GM12878 (cell line): Measurements from ENCODE around the gene VWA7. TPM values are rescaled to one million over a fixed set of nuclear protein-coding genes. Genes with fewer than 3 reads are reported as not detected.
A peak's percentile ranks its signal among the peaks of the same experiment; 100 is the strongest.

Experiments
- BMI1 ChIP-seq: fragments of 450-650 bp; IDR thresholded peaks from 2 replicates; pipeline ENCODE4 v1.6.1; 2016; ENCODE audit warnings: mild to moderate bottlenecking, moderate library complexity, borderline replicate concordance
- EED ChIP-seq: sonication (generic); IDR thresholded peaks from 2 replicates; pipeline ENCODE4 v1.6.1; 2016; ENCODE audit warnings: antibody characterized with exemption, low read depth
- IKZF1 ChIP-seq: fragments of 450-650 bp; conservative IDR thresholded peaks from 2 replicates; pipeline ENCODE4 v1.6.1; 2017; ENCODE audit warnings: antibody characterized with exemption, mild to moderate bottlenecking
- IRF4 ChIP-seq: IDR thresholded peaks from 2 replicates; pipeline ENCODE4 v1.6.1; 2011; ENCODE audit warnings: low read depth, low read length
- NR2F1 ChIP-seq: fragments of 450-650 bp; conservative IDR thresholded peaks from 2 replicates; pipeline ENCODE4 v1.6.1; 2017; ENCODE audit warnings: mild to moderate bottlenecking
- NRF1 ChIP-seq: conservative IDR thresholded peaks from 2 replicates; pipeline ENCODE4 v1.6.1; 2011; ENCODE audit warnings: mild to moderate bottlenecking, low read depth, low read length, improper control_type of control experiment
- PML ChIP-seq: IDR thresholded peaks from 2 replicates; pipeline ENCODE4 v1.6.1; 2012; ENCODE audit warnings: low read length, inconsistent platforms
- RBBP5 ChIP-seq: fragments of 200-600 bp; sonication (generic); conservative IDR thresholded peaks from 2 replicates; pipeline ENCODE4 v1.6.1; 2016
- RUNX3 ChIP-seq: IDR thresholded peaks from 2 replicates; pipeline ENCODE4 v1.6.1; 2012; ENCODE audit warnings: low read length, inconsistent platforms
- SRF ChIP-seq, 2 experiments: IDR thresholded peaks; 2 replicates each; pipeline ENCODE4 v1.6.1; 2011; ENCODE audit warnings: low read depth in 2 of 2, low read length in 2 of 2, mild to moderate bottlenecking in 1 of 2, moderate library complexity in 1 of 2
- STAT3 ChIP-seq: IDR thresholded peaks from 2 replicates; pipeline ENCODE4 v1.6.1; 2011; ENCODE audit warnings: low read depth, low read length, improper control_type of control experiment
- TCF3 ChIP-seq: IDR thresholded peaks from 2 replicates; pipeline ENCODE4 v1.6.1; 2012; ENCODE audit warnings: low read depth, mild to moderate bottlenecking, low read length, borderline replicate concordance; ENCODE audit not compliant: insufficient read depth
- WRNIP1 ChIP-seq: IDR thresholded peaks from 2 replicates; pipeline ENCODE4 v1.6.1; 2011; ENCODE audit warnings: low read depth, low read length, improper control_type of control experiment, borderline replicate concordance
- ZNF274 ChIP-seq: IDR thresholded peaks from one replicate; pipeline ENCODE4 v1.8.0; 2011; ENCODE audit not compliant: insufficient read length, insufficient read depth
- polyA plus RNA-seq, 11 experiments: library from polyadenylated mRNA; depleted of rRNA in 4 of 11; unstranded in 6 of 11; stranded (reverse) in 5 of 11; fragments of >200 nt; fragmentation: Nextera tagmentation in 4 of 11; fragmentation: Illumina TruSeq in 1 of 11; extraction: Ambion mirVana in 4 of 11; extraction: Trizol in 1 of 11; gene quantifications; 1 replicate in 1 of 11; 2 replicates in 10 of 11; pipeline versions ENCODE4 v1.2.1 to v1.2.3, GENCODE V29; 2011 to 2016; ENCODE audit warnings: inconsistent platforms in 2 of 11, missing spikeins in 2 of 11, low read depth in 1 of 11
- total RNA-seq, 4 experiments: library from RNA; depleted of rRNA in 3 of 4; stranded (reverse); fragments of >200 nt in 3 of 4; fragmentation: Illumina TruSeq in 1 of 4; extraction: Trizol in 1 of 4; gene quantifications; 2 replicates each; pipeline versions ENCODE4 v1.2.1 to v1.2.3, GENCODE V29; 2013 to 2021
- TF ChIP-seq, protein P1 (sequence below): IDR thresholded peaks from 2 replicates; pipeline ENCODE4 v1.6.1; 2012; ENCODE audit warnings: low read length, inconsistent platforms
- TF ChIP-seq, protein P2 (sequence below): fragments of 450-650 bp; IDR thresholded peaks from 2 replicates; pipeline ENCODE4 v1.6.1; 2017; ENCODE audit warnings: borderline replicate concordance
- TF ChIP-seq, protein P3 (sequence below): fragments of 450-650 bp; IDR thresholded peaks from 2 replicates; pipeline ENCODE4 v1.6.1; 2016; ENCODE audit warnings: mild to moderate bottlenecking, moderate library complexity, borderline replicate concordance
- TF ChIP-seq, protein P4 (sequence below): fragments of 450-650 bp; IDR thresholded peaks from 2 replicates; pipeline ENCODE4 v1.6.1; 2018; ENCODE audit warnings: mild to moderate bottlenecking, low read depth, moderate library complexity; ENCODE audit not compliant: partially characterized antibody
- TF ChIP-seq, protein P5 (sequence below): IDR thresholded peaks from 2 replicates; pipeline ENCODE4 v1.6.1; 2011; ENCODE audit warnings: borderline replicate concordance, low read depth, mild to moderate bottlenecking, moderate library complexity, mixed read lengths, low read length; ENCODE audit not compliant: insufficient read depth; ENCODE audit errors: extremely low read length

Gene VWA7
- total and polyA plus RNA-seq, 10 of the 15 experiments (the other 5 are each of a cell fraction or from before 2014, with no cell fraction given), result 0.11 to 3.1 (median 1.2) TPM; not detected in 1

DNA sequence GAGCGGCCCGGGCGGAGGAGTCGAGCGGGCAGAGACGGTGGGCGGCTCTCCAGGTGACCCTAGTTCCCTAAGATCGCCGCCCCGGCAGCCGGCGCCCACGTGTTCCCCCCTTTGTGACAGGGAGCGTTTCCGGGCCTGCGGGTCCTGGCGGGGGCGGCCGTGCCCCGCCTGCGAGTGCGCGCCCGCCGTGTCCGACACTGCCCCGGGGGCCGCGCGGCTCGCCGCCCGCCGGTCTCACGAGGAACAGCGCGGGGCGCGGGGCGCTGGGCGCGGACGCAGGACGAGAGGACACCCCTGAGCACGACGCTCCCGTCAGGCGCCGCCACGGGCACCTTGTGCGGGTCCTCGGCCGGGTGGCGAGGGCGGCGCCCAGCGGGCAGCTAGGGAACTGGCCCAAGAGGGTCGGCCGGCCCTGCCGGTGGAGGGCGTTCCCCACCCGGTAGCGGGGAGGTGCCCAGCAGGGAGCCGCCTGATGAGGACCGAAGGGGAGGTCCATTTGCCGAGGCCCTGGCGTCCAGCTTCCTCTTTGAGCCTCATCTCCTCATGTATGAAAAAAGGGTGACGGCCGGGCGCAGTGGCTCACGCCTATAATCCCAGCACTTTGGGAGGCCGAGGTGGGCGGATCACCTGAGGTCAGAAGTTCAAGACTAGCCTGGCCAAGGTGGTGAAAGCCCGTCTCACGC lies 18.6 kb upstream of the VWA7 start, which contains the start of gene VARS1 (continued):
- TF ChIP-seq, protein P1, sequence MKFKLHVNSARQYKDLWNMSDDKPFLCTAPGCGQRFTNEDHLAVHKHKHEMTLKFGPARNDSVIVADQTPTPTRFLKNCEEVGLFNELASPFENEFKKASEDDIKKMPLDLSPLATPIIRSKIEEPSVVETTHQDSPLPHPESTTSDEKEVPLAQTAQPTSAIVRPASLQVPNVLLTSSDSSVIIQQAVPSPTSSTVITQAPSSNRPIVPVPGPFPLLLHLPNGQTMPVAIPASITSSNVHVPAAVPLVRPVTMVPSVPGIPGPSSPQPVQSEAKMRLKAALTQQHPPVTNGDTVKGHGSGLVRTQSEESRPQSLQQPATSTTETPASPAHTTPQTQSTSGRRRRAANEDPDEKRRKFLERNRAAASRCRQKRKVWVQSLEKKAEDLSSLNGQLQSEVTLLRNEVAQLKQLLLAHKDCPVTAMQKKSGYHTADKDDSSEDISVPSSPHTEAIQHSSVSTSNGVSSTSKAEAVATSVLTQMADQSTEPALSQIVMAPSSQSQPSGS, result no peak
- TF ChIP-seq SRF (IDR thresholded peaks at IDR 0.05; ENCODE audit: low read depth in 2 of 2, low read length in 2 of 2), result peak in 1 of 2 experiments; percentile 30; a peak in 1 of 4 replicates
- no peak for TF ChIP-seq STAT3
- peak; percentile 95 for TF ChIP-seq IKZF1
- TF ChIP-seq ZNF274, result no peak
- TF ChIP-seq RUNX3, result no peak; the same call in 1 of the 2 replicates
- TF ChIP-seq EED, result no peak
- no peak for TF ChIP-seq RBBP5
- TF ChIP-seq, protein P2, sequence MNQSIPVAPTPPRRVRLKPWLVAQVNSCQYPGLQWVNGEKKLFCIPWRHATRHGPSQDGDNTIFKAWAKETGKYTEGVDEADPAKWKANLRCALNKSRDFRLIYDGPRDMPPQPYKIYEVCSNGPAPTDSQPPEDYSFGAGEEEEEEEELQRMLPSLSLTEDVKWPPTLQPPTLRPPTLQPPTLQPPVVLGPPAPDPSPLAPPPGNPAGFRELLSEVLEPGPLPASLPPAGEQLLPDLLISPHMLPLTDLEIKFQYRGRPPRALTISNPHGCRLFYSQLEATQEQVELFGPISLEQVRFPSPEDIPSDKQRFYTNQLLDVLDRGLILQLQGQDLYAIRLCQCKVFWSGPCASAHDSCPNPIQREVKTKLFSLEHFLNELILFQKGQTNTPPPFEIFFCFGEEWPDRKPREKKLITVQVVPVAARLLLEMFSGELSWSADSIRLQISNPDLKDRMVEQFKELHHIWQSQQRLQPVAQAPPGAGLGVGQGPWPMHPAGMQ, result peak; percentile 36; the same call in 1 of the 2 replicates
- TF ChIP-seq, protein P3, sequence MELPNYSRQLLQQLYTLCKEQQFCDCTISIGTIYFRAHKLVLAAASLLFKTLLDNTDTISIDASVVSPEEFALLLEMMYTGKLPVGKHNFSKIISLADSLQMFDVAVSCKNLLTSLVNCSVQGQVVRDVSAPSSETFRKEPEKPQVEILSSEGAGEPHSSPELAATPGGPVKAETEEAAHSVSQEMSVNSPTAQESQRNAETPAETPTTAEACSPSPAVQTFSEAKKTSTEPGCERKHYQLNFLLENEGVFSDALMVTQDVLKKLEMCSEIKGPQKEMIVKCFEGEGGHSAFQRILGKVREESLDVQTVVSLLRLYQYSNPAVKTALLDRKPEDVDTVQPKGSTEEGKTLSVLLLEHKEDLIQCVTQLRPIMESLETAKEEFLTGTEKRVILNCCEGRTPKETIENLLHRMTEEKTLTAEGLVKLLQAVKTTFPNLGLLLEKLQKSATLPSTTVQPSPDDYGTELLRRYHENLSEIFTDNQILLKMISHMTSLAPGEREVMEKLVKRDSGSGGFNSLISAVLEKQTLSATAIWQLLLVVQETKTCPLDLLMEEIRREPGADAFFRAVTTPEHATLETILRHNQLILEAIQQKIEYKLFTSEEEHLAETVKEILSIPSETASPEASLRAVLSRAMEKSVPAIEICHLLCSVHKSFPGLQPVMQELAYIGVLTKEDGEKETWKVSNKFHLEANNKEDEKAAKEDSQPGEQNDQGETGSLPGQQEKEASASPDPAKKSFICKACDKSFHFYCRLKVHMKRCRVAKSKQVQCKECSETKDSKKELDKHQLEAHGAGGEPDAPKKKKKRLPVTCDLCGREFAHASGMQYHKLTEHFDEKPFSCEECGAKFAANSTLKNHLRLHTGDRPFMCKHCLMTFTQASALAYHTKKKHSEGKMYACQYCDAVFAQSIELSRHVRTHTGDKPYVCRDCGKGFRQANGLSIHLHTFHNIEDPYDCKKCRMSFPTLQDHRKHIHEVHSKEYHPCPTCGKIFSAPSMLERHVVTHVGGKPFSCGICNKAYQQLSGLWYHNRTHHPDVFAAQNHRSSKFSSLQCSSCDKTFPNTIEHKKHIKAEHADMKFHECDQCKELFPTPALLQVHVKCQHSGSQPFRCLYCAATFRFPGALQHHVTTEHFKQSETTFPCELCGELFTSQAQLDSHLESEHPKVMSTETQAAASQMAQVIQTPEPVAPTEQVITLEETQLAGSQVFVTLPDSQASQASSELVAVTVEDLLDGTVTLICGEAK, result no peak
- peak; percentile 7; the same call in 1 of the 2 replicates for TF ChIP-seq IRF4
- TF ChIP-seq, protein P4, sequence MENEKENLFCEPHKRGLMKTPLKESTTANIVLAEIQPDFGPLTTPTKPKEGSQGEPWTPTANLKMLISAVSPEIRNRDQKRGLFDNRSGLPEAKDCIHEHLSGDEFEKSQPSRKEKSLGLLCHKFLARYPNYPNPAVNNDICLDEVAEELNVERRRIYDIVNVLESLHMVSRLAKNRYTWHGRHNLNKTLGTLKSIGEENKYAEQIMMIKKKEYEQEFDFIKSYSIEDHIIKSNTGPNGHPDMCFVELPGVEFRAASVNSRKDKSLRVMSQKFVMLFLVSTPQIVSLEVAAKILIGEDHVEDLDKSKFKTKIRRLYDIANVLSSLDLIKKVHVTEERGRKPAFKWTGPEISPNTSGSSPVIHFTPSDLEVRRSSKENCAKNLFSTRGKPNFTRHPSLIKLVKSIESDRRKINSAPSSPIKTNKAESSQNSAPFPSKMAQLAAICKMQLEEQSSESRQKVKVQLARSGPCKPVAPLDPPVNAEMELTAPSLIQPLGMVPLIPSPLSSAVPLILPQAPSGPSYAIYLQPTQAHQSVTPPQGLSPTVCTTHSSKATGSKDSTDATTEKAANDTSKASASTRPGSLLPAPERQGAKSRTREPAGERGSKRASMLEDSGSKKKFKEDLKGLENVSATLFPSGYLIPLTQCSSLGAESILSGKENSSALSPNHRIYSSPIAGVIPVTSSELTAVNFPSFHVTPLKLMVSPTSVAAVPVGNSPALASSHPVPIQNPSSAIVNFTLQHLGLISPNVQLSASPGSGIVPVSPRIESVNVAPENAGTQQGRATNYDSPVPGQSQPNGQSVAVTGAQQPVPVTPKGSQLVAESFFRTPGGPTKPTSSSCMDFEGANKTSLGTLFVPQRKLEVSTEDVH, result no peak
- TF ChIP-seq WRNIP1, result no peak
- no peak; the same call in 1 of the 2 replicates for TF ChIP-seq PML
- peak; percentile 33; the same call in 1 of the 2 replicates for TF ChIP-seq TCF3
- no peak for TF ChIP-seq BMI1
- TF ChIP-seq, protein P5, sequence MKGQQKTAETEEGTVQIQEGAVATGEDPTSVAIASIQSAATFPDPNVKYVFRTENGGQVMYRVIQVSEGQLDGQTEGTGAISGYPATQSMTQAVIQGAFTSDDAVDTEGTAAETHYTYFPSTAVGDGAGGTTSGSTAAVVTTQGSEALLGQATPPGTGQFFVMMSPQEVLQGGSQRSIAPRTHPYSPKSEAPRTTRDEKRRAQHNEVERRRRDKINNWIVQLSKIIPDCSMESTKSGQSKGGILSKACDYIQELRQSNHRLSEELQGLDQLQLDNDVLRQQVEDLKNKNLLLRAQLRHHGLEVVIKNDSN, result peak; percentile 70
- peak; percentile 76 for TF ChIP-seq NR2F1
- TF ChIP-seq NRF1, result no peak
